NCI-H2196 treated with DMSO at 0.1 percent for 48 hours (cell line): ENCODE measurements around the gene CROCC.

Source experiments
- DNase-seq: peaks from one replicate; lab custom pipeline; 2025; ENCODE audit not compliant: unreplicated experiment; lab: John Stamatoyannopoulos, UW

CROCC gene

DNA sequence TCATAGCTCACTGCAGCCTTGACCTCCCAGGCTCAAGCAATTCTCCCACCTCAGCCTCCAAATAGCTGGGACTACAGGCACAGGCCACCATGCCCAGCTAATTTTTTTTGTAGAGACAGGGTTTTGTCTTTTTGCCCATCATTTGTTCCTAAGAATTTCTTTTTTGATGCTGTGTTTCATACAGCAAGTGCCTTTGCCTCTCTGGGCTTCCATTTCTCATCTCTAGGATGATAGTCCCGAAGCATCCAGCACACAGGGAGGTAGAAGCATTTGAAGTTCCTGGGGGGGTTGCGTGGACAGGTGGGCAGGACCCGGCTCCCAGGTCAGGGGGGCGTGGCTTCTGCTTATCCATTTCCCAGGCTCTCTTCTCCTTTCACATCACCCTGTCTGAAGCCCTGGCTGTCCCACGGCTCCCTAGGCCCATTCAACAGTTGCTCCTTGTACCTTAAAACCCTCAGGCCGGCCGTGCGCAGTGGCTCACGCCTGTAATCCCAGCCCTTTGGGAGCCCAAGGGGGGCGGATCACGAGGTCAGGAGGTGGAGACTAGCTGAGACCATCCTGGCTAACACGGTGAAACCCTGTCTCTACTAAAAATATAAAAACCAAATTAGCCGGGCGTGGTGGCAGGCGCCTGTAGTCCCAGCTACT, 86.6 kb downstream of the CROCC start:
- DNase-seq = no peak

DNA sequence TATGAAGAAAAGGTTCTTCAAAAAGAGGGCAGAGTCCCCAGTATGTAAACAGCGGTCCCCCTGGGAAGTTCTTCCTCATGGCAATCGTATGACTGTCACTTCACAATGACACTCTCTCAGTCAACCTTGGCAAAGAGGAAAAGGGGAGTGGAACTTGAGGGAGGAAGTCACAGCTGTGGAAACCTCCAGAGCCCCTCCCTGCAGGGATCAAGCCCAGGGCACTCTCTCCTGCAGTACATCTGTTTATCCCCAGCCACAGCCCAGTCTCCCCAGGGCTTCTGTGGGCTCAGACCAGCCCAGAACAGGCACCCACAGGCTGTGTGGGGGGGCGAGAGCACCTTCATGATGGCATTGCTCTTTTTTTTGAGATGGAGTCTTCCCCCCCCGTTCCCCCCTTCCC, 88.0 kb downstream of the CROCC start:
- no peak for DNase-seq

DNA sequence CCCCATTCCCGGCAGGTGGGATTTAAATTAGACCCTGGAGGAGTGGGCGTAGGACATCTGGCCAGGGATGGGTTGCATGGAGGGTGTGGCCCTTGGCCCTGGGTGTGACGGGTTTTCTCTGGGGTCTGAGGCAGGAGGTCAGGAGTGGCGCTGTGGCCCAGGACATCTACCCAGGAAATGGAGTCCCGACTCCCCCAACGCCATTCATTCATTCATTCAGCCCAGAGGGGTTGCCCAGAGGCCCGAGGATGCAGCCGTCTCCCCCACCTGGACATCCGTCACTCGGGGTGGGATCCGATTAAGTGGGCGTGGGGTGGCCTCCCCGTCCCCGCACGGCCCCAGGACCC, 89.3 kb downstream of the CROCC start:
- no peak for DNase-seq

DNA sequence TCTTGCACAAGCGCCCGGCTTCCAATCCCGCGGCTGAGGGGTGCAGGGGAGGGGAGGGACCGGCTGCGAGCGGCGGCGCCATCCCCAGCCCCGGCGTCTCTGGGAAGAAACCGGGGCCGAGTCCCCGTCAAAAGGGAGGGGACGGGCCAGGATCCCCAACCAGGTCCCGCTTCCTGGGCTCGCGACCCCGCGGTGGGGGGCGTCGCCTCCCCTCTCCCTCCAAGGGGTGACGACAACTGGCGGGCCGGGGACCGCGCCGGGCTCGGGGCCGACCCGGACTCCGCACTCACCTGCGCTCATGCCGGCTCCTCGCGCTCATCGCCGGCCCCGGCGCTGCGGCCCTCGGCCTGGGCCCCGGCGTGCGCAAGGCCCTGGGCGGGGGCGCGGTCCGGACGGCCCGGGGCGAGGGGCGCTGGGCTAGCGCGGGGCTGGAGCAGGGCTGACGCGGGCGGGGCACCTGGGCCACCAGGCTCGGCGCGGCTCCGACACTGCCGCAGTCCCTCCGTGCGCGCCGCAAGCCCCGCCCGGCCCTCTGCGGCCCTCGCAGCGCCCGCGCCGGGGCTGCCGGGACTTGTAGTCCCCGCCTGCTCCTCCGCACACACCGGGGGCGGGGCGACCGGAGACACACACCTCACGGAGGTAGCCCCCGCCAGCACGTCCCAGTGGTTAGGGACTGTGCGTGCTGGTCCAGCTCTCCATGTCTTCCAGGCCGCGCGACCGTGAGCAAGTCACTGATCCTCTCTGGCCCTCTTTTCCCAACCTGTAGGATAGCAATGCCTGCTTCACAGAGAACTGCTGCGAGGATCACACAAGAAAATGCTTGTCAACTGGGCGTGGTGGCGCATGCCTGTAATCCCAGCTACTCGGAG, 89.9 kb downstream of the CROCC start, which contains the start of gene ATP13A2:
Gene ATP13A2 (minus strand): TSS at position 490 of the 869 bp plus-strand sequence. CDS start 190 bp downstream, at position 300.
- DNase-seq = peak; percentile 71

DNA sequence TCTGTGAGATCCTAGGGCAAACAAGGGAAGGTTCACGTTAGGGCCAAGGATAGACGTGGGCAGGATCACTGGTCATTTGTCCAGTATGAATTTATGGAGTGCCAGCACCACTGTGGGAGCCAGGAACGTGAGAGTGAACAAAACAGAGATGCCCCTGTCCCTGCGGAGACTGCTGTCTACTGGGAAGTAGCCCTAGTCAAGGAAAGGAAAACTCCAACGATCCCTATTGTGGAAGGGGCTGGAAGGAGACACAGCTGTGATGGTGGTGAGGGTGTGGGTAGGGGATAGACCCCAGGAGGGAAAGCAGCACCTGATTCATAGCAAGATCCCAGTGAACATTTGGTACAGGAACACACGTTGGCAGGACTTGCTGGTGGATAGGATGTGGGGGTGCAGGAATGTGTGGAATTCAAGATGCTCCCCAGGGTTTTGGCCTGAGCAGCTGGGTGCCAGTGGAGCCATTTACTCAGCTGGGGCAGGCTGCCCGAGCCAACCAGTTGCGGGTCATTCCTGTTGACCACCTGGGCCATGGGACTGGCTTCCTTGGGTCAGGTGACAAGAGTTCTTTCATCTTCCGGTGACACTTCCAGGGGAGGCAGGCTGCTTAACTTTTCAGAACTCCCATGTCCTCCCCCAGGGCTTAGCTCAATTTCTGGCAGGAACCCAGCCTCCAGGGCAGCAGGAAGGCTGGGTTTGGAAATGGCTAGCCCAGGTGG, 91.2 kb downstream of the CROCC start:
- DNase-seq = no peak

DNA sequence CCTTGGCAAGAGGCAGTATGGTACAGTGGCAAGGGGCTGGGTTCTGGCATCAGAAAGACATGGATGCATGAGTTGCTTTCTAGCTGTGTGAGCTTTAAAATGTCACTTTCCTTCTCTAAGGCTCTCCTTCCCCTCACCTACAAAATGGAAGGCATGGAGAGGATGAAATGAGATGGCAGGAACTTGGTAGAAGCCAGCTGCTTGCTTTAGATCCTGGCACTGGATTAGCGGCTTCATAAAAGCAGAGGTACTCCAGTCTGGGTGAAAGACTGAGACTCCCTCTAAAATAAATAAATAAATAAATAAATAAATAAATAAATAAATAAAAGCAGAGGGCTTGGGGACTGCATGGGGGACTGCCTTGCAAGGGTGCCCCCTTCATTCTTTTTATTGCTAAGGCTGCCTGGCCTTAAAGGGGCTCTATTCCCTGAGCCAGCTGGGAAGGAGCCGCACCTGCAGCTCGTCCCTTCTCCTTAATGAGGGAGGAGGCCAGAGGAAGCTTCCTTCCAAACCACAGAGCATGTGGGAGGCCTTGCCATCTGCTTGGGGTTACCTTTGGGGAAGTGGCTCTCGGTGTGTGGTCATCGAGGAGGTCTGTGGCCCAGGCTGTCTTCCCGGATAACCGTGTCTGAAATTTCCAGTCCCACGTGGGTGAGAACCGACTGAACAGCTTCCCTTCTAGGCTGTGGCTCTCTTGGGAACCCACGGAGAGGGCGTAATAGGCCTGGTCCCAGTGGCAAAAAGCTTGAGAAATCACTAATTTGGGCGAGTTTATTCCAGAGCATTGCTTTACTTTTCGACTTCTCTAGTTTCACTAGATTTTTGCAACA, 92.0 kb downstream of the CROCC start:
- DNase-seq = no peak

DNA sequence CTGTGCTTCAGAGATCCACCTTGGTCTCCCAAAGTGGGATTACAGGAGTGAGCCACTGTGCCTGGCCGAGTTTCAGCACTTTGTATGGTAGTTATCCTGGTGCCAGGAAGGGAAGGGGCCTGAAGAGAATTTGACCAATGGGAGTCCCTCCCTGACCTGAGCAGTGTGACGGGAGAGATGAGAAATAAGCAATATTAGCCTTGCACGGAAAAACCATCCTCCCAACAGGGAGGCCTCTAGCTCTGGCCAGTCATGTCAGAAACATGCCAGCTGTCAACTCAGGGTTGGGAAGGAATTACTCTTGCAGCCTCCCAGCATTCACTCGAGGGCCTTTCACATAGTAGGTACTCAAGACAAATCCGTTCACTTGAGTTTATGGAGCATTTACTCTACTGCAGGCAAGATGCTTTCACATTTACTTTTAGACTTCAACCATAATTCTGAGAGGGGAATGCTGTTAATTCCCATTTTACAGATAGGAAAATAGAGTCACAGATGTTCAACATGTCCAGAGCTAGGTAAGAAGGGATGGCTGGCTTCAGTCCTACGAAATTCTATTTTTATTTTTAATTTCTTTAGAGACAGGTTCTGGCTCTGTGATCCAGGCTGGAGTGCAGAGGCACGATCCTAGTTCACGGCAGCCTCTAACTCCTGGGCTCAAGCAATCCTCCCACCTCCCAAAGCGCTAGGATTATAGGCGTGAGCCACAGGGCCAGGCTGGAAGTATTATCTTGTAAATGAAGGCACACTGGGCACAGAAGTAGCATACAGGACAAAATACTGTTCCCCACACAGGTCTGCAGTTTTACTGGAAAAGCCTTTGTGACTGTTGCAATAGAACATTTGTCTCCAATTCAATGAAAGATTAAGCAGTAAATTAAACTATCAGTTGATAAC, 93.2 kb downstream of the CROCC start:
- DNase-seq = no peak

DNA sequence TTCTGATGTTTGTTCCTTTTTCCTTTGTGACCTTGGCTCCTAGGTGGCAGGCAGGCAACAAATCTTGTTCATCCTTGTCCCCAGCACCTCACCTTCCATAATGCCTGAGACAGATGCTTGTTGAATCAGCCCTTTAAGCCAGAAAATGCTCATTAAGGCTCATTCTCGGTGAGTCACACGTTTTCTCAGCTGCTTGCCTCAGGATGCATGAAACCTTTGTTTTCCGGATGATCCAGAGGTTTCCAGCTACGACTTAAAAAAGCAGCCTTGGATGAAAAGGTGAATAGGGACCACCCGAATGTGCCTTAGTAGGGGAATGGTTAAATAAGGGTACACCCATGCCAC, 94.6 kb downstream of the CROCC start:
- no peak for DNase-seq

DNA sequence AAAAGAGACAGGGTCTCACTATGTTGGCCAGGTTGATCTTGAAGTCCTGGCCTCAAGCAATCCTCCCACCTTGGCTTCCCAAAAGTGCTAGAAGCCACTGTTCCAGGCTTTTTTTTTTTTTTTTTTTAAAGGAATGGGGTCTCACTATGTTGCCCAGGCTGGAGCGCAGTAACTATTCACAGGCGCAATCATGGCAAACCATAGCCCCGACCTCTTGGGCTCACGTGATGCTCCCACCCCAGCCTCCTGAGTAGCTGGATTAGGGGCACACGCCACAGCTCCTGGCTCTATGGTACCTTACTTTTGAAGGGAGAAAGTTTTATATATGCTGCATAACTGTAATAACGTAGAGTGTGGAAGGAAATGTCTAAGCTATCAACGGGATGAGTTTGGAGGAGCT, 95.7 kb downstream of the CROCC start:
- DNase-seq = no peak

DNA sequence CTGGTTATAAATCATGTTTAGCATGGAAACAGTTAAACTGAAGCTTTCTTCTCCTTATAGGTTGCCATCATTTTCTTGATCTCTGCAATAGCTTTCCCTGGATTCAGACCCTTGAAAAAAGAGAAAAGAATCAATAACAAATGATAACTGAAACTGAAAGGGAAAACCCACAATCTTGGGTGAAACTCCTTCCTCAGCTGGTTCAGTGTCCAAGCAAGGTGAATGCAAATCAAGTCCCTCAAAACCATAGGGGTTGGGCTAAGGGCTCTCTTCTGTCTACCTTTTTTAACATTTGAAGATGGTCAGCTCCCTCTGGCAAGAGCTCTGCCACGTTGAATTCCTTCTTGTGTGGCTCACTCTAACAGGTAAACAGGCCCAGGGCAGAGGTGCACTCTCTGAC, 97.1 kb downstream of the CROCC start:
- no peak for DNase-seq

DNA sequence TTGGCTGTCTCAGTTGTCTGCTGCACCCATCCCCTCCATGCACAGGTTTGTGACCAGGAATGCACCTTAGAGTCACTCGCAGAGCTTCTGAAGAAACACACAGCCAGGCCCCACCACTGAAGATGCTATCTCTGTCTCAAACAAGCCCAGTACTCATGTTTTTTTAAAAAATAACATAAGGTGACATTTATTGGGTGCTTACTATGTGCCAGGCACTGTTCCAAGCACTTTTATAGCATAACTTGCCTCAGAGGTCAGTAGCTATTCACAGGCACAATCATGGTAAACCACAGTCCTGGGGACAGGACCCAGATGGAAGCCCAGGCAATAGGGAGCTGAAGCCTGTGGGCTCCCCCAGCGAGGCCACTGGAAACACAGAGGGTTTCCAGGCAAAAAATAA, 98.8 kb downstream of the CROCC start:
- DNase-seq = no peak

DNA sequence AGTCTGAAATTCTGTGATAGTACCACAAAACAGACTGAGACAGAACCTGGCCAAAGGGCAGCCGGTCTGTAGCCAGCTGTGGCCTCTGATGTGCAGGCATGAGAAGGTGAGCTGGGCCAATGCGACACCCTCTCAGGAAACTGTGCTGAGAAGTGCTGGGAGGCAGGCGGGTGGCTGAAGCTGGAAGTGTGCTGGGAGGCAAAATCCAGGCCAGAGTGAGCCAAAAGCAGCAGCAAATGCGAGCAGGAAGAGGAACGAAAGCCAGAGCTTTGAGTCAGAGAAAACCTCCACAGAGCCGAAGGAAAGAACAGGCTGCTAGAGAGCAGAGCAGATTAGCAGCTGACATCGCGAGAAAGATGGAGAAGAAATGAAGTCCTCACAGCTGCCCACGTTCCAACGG, 100.2 kb downstream of the CROCC start:
- no peak for DNase-seq
